WTC11 (cell line): ENCODE data around the gene COLGALT1.

Experiments used
- FOXJ3 ChIP-seq: sonication (generic); formaldehyde crosslinking; IDR thresholded peaks from 2 replicates; pipeline ENCODE4 v1.9.0; 2021; ENCODE audit warnings: missing genetic modification reagents, mild to moderate bottlenecking, borderline replicate concordance
- TF ChIP-seq, protein P1 (sequence below): fragments of 200-600 bp; IDR thresholded peaks from 2 replicates; pipeline ENCODE4 v1.8.0; 2022; ENCODE audit warnings: antibody characterized with exemption

DNA sequence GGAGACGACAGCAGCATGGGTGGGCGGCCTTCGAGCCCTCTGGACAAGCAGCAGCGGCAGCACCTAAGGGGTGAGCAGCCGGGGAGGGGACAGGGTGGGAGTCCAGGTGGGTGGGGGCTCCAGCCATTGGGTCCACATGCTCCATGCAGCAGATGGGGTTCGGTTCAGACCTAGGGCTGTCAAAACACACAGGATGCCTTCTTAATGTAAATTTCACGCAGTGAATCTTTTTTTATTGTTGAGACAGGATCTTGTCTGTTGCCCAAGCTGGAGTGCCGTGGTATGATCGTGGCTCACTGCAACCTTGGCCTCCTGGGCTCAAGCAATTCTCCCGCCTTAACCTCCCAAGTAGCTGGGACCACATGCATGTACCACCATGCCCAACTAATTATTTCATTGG lies 28.1 kb upstream of the COLGALT1 start:
- no peak for TF ChIP-seq FOXJ3
- TF ChIP-seq, protein P1, sequence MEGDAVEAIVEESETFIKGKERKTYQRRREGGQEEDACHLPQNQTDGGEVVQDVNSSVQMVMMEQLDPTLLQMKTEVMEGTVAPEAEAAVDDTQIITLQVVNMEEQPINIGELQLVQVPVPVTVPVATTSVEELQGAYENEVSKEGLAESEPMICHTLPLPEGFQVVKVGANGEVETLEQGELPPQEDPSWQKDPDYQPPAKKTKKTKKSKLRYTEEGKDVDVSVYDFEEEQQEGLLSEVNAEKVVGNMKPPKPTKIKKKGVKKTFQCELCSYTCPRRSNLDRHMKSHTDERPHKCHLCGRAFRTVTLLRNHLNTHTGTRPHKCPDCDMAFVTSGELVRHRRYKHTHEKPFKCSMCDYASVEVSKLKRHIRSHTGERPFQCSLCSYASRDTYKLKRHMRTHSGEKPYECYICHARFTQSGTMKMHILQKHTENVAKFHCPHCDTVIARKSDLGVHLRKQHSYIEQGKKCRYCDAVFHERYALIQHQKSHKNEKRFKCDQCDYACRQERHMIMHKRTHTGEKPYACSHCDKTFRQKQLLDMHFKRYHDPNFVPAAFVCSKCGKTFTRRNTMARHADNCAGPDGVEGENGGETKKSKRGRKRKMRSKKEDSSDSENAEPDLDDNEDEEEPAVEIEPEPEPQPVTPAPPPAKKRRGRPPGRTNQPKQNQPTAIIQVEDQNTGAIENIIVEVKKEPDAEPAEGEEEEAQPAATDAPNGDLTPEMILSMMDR = no peak
